UCSD-AML1 (cell line): ENCODE results near the gene HIF3A.
"Not testable (repeated sequence)": the region's sequence is repeated elsewhere in the genome, so short reads cannot be mapped to it uniquely, and the experiment has no call there.

Source experiments
- DNase-seq: peaks from one replicate; lab custom pipeline; 2025; ENCODE audit not compliant: unreplicated experiment; lab: John Stamatoyannopoulos, UW

The HIF3A gene

DNA sequence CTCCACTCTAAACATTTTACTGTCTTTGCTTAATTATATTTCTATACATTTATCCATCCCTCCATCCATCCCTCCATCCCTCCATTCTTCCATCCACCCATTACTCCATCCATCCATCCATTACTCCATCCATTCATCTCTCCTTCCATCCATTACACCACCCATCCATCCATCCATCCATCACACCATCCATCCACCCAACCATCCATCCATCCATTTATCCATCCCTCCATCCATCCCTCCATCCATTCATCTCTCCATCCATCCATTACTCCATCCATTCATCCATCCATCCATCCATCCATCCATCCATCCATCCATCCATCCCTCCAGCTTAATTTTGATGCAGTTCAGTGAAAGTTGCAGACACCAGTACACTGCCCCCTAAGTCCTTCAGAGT is 5.0 kb upstream of the HIF3A start:
- DNase-seq: no peak

DNA sequence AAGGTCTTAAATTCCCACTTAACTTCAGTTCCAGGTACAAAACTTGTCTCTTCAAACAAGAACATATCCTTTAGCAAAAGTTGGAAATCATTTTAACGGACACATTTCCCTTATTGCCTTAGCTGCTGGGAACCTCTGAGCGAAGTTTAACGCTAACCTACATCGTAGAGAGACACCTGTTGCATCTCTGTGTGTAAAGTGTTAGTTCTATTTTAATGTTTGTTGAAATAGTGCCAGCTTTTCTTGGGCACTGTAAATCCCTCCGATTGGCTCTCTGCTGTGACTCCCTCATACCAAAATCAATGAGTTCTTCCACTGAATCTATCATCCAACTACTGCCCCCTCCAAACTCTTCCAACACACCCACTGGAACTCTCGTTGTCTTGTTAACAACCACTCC is 2.3 kb upstream of the HIF3A start:
- DNase-seq: no peak

DNA sequence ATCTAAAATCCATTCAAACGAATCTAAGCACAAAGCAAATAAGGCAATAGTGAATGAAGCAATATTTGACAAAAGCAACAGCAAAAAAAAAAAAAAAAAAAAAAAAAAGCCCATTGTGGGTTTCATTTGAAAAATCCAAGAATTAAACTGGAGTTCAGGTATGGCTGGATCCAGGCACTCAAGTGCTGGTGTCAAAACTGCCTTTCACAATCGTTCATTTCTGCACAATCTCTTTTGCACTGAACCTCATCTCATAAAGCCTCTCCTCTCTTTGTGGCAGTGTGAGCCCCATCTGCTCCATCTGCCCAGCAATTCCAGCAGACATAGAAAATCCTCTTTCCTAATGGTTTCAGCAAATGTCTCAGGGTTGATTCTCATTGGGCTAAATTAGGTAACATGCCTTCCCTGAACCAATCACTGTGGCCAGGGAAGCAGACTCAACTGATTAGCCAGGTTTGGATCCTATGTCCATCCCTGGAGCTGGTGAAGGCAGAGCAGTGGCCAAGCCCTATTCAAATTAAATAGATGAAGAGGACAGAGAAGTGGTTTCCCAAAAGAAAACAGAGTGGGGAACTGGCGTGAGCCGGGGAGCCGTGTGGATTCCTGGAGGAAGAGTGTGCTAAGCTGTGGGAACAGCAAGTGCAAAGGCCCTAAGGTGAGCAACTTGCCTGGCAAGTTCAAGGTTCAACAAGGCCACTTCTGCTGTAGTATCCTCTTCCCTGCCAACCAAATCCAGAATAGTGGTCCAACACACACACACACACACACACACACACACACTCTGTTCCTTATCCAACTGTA is 1.2 kb upstream of the HIF3A start:
- no peak for DNase-seq

DNA sequence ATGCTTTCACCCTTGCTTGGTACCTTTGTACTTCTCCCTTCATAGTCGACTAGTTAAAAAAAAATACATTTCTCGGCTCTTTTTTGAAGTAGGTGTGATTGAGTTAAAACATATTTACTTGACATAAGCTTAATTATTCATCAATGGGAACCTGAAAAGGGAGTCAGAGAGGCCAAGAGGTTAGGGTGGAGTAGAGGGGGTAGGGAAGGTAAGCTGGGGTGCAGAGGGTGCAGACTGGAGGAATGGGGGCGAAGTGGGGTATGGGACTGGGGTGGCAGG is 701 bp upstream of the HIF3A start:
- DNase-seq: no peak

DNA sequence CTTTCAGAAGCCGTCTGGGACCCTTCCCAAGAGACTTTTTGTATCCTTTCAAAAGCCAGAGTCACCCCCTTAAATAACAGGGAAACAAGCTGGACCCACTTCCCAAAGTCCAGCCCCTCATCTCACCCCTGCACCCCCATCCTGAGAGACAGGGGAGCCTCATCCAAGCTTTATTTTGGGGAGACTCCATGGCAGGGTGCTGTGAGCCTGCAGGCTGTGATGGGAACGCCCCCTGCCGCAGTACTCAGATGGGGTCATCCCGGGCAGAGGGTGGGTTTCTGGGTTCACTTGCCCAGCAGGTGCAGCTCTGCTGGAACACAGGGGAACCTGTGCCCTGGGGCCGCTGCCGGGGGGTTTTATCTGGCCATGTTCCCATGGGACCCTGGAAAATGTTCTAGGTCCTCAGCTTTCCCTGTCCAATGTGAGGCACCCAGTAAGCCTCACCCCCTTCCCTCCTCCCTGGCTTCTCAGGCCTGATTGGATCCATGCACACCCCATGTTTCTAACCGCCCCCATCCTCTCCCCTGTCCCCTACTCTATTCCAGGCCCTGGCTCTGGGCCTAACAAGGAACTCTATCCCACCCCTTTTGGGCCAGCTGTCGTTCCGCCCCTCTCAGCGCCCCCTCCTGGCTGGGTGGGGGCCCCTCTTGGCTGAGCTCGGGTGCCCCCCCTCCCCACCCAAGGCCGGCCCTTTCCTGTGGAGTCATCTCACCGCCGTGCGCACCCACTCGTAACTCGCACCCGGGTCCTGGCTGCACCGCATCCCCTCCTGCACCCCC is 1.0 kb downstream of the HIF3A start:
- DNase-seq: no peak

DNA sequence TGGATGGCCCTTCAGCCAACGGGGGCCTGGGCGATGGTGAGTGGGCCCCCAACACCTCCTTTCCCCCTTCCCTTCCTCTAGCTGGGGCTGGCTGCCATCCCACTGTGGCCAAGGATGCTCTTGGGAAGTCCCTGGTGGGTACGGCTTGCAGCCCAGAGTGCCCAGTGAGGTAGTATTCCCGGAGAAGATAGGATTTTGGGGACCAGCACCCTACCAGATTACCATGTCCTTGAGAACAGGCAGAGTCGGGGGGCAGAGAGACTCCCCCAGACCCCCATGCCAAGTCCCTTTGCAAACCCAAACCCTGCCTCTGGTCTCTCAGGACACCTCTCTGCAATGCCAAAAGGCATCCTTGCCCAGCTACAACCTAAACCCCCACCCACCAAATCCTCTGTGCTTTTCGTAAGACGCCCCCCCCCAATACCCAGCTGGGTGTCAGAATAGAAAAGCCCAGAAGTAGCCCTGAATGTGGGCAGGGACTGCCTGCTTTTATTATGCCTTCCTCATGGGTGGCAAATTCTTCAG is 1.7 kb downstream of the HIF3A start:
- no peak for DNase-seq

DNA sequence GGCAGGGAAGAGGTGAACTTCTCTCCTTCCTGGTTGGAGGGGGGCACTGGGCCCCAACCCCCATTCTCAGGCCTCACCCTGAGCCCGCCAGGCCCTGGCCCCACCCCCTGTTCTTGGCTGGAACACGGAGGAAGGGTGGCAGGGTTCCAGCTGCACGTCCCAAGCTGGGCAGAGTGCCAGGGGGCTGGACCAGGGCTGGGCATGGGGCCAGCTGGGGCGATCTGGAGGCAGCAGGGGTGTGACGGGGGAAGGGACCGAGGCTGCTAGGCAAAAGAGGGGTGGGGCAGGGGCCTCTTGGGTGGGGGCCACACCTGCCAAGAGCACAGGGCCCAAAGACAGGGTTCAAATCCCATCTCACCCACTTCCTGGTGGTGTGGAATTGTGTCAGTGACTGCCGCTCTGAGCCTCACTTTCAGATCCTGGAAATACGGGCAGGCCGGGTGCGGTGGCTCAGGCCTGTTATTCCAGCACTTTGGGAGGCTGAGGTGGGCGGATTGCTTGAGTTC is 2.2 kb downstream of the HIF3A start:
- peak; percentile 32 for DNase-seq

DNA sequence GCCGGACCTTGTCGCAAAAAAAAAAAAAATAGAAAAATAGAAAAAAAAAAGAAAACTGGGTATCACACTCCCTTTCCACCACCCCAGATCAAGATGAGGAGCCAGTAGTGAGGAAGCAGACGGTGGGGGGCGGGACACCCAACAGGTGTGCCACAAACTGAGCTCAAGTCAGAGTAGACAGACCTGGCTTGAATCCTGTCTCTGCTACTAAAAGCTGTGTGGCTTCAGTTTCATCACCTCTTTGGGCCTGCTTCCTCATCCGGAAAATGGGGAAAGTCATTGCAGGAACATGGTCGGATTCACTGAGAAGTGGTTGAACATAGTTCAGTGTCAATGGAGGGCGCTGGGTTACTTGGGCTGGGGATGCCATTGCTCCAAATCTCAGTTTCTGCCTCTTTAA is 2.9 kb downstream of the HIF3A start:
- no peak for DNase-seq

DNA sequence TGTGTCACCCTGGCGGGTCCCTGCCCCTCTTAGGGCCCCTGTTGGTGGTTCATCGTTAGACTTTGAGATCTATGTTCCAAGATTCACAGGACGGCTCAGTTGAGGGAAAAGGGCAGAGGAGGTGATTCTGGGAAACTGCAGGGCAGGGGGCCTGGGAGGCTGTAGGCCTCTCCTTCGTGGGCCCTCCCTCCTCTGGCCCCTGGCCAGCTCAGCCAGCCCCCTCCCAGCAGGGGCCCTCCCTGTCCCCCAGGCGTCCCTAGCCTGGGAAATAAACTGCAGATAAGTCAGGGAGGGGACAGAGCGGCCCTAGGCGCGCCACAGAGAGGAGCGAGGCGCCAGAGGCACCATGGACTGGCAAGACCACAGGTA is 6.5 kb downstream of the HIF3A start:
- no peak for DNase-seq

DNA sequence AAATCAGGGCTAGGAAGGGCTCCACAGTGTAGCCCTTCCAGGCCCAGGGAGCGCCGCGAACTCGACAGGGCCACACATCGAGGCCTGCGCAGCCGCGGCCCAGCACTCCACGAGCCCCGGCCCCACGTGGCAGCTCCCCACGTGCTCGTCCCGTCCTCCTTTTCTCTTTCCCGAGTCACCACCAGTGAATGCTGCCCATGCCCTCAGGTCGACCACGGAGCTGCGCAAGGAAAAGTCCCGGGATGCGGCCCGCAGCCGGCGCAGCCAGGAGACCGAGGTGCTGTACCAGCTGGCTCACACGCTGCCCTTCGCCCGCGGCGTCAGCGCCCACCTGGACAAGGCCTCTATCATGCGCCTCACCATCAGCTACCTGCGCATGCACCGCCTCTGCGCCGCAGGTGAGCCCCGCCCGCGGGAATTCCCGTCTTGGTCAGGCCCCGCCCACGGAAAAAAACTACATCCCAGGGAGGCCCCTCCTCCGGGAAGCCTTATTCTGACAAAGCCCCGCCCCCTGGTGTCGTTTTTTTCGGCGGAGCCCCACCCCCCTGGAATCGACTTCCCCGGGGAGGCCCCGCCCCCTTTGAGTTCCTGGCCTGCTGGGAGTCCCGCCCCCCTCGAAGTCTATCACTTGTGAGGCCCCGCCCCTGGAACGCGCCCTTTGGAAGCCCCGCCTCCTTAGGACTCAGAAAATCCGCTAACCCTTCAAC is 7.0 kb downstream of the HIF3A start:
- no peak for DNase-seq

DNA sequence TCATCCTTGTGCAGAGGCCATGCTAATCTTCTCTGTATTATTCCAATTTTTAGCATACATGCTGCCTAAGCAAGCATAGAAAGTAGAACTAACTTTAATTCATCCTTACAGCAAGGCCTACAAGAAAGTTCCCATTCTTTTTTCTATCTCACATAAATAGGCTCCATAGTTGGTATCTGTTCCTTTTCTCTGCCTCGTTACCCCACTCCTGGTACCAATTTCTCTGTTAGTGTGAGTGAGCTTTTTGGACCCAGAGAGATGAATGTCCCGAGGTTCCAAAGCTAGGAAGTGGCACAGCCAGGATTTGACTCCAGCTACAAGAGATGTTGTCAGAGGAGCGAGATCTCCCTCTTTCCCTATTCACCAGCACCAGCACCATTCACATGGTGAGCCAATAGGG is 9.7 kb downstream of the HIF3A start:
- DNase-seq: no peak

DNA sequence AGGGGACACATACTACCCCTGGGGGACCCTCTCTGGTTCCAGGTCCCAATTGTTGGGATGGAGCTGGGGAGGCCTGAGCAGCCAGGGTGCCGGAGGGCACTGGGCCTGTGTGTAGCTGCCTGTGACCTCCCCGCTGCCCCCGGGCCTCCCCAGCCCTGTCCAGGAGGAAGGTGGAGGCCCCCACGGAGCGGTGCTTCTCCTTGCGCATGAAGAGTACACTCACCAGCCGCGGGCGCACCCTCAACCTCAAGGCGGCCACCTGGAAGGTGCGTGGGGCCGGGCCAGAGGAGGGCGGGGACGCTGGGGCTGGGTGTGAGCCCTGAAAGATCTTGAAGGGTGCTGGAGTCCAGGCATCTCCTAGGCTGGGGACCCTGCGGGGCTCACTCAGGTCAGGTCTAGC is 11.7 kb downstream of the HIF3A start:
- DNase-seq: no peak

DNA sequence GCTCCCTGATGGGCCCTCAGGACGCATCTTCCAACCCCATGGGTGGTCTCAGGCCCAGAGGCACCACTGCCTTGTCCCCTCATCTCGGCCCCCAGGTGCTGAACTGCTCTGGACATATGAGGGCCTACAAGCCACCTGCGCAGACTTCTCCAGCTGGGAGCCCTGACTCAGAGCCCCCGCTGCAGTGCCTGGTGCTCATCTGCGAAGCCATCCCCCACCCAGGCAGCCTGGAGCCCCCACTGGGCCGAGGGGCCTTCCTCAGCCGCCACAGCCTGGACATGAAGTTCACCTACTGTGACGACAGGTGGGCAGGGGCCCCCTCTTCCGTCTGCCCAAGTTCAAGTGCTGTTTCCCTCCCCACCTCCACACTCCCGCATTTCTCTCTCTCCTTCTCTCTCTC is 12.2 kb downstream of the HIF3A start:
- DNase-seq: no peak

DNA sequence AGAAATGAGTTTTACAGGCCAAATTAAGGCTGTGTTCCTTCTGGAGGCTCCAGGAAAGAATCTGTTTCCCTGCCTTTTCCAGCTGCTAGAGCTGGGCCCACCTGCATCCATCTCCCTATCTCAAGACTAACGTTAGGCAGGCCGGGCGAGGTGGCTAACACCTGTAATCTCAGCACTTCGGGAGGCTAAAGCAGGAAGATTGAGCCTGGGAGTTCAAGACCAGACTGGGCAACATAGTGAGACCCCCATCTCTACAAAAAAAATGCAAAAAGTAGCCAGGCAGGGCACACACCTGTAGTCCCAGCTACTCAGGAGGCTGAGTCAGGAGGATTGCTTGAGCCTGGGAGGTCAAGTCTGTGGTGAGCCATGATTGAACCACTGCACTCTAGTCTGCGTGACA is 14.6 kb downstream of the HIF3A start:
- DNase-seq: no peak

DNA sequence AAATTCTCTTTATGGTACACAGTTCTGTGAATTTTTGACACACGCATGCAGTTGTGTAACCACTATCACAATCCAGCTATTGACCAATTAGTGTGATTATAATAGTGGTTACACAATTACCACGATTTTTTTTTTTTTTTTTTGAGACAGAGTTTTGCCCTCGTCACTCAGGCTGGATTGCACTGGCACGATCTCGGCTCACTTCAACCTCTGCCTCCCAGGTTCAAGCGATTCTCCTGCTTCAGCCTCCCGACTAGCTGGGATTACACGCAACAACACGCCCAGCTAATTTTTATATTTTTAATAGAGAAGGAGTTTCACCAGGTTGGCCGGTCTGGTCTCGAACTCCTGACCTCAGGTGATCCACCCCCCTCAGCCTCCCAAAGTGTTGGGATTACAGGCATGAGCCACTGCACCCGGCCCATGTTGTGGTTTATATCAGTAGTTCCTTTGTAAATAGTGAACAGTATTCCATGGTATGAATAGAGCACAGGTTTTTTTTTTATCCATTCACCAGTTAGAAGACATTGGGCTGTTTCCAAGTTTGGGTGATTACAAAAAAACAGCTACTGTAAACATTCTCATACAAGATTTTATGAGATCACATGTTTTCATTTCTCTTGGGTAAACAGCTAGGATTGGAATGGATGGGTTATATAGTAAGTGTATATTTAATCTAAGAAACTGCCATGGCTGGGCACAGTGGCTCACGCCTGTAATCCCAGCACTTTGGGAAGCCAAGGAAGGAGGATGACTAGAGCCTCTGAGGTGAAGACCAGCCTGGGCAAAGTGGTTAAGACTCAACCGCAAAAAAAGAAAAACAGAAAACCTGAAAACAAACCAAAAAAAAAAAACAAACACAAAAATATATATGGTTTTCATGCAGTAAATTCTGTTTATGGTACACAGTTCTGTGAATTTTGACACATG is 17.0 kb downstream of the HIF3A start:
- not testable (repeated sequence) for DNase-seq

DNA sequence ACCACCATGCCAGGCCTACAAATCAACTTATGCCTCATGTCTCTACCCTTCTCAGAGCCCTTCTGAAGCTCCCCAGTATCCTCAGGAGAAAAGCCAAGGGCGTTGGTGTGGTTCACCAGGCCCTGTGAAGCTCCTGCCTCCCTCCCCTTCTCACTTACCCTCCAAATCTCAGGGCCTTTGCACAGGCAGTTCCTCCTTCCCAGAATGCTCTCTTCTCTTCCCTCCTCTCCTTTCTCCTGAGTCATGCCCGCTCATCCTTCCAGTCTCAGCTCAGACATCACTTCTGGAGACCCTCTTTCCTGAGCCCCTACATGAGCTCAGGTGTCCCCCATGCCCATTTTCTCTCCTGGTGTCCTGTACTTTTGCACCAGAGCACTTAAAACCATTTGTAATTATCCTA is 20.5 kb downstream of the HIF3A start:
- no peak for DNase-seq

DNA sequence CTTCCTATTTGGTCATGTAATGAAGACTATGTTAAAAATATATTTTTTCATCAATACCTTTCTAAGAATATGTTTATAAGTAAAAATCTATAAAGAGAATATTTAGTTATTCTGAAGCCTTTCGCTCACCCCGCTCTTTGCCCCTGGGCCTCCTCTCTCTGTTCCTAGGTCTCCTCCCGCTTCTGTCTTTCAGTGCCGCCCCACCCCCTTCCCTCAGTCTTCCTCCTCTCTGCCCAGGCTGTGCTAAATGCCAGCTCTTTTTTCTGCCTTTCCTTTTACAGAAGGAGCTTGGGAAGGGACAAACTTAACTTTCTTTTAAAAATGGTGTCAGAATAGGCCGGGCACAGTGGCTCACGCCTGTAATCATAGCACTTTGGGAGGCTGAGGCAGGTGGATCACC is 22.8 kb downstream of the HIF3A start:
- no peak for DNase-seq

DNA sequence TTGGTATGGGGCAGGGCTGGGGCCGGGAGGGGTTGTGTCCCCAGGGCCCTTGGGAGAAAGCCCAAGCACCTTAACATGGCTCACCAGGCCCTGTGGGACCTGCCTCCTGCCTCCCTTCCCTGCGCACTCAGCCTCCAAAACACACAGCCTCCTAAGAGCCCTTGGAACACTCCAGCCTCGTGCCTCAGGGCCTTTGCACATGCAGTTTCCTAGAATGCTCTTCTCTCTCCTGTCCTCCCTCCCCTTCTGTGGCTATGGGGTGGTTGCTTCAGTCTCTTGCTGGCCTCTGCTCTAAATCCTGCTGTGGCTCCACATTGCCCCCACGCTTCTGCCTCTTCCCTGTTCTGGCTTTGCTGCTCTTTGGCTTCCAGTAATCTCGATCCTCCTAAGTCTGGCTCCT is 23.7 kb downstream of the HIF3A start:
- DNase-seq: no peak

DNA sequence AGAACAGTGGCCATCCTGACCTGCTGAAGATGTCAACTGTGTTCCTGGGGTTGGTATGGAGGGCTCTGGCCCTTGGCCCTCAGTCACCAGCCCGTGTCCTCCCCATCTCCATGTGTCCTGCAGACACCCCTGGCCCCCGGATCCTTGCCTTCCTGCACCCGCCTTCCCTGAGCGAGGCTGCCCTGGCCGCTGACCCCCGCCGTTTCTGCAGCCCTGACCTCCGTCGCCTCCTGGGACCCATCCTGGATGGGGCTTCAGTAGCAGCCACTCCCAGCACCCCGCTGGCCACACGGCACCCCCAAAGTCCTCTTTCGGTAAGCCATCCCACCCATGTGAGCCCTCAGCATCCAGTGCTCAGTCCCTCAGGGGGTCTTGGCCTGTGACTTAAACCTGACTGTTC is 24.8 kb downstream of the HIF3A start:
- no peak for DNase-seq

DNA sequence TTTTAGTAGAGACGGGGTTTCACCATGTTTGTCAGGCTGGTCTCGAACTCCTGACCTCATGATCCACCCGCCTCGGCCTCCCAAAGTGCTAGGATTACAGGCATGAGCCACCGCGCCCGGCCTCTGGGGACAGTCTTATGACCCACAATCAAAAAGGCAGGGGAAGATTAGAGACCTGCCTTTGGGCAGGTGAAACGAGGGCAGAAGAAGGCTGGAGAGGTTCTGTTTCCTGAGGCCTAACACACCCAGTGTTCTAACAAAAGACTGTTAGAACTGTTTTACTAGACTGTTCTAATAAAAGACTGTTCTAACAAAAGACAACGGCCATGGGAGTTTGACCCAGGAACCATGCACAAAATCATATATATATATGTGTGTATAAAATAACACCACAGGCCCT is 26.4 kb downstream of the HIF3A start:
- not testable (repeated sequence) for DNase-seq

DNA sequence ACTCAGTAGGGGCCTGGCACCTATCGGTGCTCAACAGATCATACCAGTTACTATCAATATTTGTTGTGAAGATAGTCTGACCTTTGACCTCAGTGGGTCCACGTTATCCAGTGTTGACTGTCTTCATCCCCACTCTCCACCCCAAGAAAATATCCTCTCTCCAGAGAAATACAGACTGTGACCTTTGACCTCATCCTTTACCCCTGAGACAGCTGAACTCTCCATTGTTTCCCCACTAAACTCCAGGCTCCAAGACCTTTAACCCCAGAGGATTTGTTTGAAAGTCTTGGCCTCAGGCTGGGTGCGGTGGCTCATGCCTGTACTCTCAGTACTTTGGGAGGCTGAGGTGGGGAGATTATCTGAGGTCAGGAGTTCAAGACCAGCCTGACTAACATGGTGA is 27.4 kb downstream of the HIF3A start:
- DNase-seq: no peak
